ENCODE results near the gene TEP1. TPM values are rescaled to one million over a fixed set of nuclear protein-coding genes. Genes with fewer than 3 reads are reported as not detected.

TEP1 gene
- total and polyA plus RNA-seq, 2 of the 13 experiments (the other 11 are each of a cell fraction or from before 2014, with no cell fraction given): 11.0 to 12.8 TPM

DNA sequence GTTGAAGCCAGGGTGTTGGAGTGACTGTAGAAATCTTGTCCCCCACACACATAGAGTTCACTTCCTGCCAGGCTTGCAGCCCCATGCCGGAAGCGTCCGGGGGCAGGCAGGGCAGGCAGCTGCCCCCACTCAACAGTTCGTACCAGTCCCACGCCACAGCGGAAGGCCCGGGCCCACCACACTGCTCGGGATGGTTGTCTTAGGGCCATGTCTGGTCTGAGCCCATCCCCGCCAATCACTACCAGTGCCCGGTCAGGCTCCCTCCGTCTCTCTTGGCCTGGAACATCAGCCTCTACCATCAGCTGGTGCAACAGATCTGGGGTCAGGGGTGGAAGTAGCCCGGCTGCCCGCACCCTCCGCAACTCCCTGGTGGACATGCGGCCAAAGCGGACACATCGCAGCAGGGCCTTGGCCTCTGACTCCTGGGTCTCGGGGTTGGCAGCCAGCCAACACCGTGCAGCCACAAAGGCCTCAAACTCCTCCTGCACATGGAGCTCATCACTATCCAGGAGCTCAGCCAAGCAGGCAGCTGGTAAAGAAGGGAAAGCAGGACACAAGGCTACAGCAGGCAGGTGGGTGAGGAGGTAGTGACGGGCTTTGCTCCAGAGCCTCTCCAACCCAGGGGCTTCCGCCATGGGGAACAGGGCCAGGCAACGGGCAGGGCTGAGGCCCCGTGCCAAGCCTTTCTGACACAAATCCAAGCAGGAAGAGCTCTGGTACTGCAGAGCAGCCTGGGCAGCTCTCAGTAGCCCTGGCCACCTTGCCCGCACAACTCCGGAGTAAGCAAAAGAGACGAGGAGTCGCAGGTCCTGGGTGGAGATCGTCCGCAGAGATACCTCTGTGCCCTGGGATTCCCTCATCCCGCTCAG lies 16.7 kb upstream of the TEP1 start (continued):
- TF ChIP-seq, protein P1, sequence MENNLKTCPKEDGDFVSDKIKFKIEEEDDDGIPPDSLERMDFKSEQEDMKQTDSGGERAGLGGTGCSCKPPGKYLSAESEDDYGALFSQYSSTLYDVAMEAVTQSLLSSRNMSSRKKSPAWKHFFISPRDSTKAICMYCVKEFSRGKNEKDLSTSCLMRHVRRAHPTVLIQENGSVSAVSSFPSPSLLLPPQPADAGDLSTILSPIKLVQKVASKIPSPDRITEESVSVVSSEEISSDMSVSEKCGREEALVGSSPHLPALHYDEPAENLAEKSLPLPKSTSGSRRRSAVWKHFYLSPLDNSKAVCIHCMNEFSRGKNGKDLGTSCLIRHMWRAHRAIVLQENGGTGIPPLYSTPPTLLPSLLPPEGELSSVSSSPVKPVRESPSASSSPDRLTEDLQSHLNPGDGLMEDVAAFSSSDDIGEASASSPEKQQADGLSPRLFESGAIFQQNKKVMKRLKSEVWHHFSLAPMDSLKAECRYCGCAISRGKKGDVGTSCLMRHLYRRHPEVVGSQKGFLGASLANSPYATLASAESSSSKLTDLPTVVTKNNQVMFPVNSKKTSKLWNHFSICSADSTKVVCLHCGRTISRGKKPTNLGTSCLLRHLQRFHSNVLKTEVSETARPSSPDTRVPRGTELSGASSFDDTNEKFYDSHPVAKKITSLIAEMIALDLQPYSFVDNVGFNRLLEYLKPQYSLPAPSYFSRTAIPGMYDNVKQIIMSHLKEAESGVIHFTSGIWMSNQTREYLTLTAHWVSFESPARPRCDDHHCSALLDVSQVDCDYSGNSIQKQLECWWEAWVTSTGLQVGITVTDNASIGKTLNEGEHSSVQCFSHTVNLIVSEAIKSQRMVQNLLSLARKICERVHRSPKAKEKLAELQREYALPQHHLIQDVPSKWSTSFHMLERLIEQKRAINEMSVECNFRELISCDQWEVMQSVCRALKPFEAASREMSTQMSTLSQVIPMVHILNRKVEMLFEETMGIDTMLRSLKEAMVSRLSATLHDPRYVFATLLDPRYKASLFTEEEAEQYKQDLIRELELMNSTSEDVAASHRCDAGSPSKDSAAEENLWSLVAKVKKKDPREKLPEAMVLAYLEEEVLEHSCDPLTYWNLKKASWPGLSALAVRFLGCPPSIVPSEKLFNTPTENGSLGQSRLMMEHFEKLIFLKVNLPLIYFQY (CRISPR knock-in tag; IDR thresholded peaks at IDR 0.05; ENCODE audit: borderline replicate concordance): no peak
- TF ChIP-seq NFATC3 (CRISPR knock-in tag; IDR thresholded peaks at IDR 0.05): no peak
- TF ChIP-seq HNRNPUL1 (IDR thresholded peaks at IDR 0.05; ENCODE audit: low read depth, low read length): no peak
- TF ChIP-seq ZNF557 (CRISPR knock-in tag; IDR thresholded peaks at IDR 0.05): no peak
- TF ChIP-seq, protein P2, sequence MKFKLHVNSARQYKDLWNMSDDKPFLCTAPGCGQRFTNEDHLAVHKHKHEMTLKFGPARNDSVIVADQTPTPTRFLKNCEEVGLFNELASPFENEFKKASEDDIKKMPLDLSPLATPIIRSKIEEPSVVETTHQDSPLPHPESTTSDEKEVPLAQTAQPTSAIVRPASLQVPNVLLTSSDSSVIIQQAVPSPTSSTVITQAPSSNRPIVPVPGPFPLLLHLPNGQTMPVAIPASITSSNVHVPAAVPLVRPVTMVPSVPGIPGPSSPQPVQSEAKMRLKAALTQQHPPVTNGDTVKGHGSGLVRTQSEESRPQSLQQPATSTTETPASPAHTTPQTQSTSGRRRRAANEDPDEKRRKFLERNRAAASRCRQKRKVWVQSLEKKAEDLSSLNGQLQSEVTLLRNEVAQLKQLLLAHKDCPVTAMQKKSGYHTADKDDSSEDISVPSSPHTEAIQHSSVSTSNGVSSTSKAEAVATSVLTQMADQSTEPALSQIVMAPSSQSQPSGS (CRISPR knock-in tag; IDR thresholded peaks at IDR 0.05): peak; percentile 42; the same call in 1 of the 2 replicates
- no peak for TF ChIP-seq ESRRA (CRISPR knock-in tag; IDR thresholded peaks at IDR 0.05; ENCODE audit: low read depth)
- TF ChIP-seq ZFY (CRISPR knock-in tag; IDR thresholded peaks at IDR 0.05): peak; percentile 62; the same call in 1 of the 2 replicates
- TF ChIP-seq ZBTB38 (CRISPR knock-in tag; IDR thresholded peaks at IDR 0.05): peak; percentile 59; the same call in 1 of the 2 replicates
- no peak for TF ChIP-seq MED13 (CRISPR knock-in tag; IDR thresholded peaks at IDR 0.05)
- TF ChIP-seq ZNF205 (CRISPR knock-in tag; IDR thresholded peaks at IDR 0.05): no peak
- TF ChIP-seq, protein P3, sequence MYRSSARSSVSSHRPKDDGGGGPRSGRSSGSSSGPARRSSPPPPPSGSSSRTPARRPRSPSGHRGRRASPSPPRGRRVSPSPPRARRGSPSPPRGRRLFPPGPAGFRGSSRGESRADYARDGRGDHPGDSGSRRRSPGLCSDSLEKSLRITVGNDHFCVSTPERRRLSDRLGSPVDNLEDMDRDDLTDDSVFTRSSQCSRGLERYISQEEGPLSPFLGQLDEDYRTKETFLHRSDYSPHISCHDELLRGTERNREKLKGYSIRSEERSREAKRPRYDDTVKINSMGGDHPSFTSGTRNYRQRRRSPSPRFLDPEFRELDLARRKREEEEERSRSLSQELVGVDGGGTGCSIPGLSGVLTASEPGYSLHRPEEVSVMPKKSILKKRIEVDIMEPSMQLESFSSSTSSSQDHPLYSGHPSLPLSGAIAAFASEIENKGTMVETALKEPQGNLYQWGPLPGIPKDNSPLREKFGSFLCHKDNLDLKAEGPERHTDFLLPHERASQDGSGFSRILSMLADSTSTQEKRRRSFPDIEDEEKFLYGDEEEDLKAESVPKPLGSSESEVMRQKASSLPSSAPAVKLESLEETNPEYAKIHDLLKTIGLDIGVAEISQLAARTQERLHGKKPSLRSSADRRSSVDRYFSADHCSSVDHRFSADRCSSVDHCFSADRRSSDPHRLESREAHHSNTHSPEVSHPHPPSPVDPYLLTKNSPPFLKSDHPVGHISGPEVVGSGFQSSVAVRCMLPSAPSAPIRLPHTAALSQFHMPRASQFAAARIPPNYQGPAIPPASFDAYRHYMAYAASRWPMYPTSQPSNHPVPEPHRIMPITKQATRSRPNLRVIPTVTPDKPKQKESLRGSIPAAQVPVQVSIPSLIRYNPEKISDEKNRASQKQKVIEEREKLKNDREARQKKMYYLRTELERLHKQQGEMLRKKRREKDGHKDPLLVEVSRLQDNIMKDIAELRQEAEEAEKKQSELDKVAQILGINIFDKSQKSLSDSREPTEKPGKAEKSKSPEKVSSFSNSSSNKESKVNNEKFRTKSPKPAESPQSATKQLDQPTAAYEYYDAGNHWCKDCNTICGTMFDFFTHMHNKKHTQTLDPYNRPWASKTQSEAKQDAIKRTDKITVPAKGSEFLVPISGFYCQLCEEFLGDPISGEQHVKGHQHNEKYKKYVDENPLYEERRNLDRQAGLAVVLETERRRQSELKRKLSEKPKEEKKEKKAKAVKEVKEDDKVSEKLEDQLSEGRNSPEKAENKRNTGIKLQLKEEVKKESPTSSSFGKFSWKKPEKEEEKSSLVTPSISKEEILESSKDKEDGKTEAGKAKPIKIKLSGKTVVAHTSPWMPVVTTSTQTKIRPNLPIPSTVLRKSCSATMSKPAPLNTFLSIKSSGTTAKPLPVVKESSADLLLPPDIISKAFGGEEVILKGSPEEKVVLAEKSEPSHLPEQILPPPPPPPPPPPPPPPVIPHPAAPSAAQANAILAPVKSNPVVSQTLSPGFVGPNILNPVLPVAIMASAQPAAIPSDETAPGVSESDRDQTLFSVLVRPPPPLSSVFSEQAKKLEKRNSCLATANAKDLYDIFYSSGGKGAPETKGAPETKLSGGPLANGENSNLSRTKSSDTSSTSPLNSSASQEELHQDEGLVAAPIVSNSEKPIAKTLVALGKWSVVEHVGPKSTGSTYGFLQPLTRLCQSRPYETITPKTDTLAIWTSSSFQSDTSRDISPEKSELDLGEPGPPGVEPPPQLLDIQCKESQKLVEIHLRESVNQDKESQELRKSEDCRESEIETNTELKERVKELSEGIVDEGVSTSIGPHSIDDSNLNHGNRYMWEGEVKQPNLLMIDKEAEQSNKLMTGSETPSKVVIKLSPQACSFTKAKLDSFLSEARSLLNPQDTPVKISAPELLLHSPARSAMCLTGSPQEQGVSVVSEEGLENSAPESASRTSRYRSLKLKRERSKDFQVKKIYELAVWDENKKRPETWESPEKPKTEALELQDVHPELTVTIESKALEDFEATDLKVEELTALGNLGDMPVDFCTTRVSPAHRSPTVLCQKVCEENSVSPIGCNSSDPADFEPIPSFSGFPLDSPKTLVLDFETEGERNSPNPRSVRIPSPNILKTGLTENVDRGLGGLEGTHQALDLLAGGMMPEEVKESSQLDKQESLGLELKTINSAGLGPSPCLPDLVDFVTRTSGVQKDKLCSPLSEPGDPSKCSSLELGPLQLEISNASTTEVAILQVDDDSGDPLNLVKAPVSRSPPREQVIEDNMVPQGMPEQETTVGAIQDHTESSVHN (CRISPR knock-in tag; IDR thresholded peaks at IDR 0.05): 0 out of 2 replicates have a peak, but pooled peaks have one; percentile 30
- TF ChIP-seq ISX (CRISPR knock-in tag; conservative IDR thresholded peaks at IDR 0.05): no peak
- peak; percentile 71; the same call in 1 of the 2 replicates for TF ChIP-seq ZNF614 (CRISPR knock-in tag; IDR thresholded peaks at IDR 0.05; ENCODE audit: borderline replicate concordance)
- no peak for TF ChIP-seq DPF2 (CRISPR knock-in tag; IDR thresholded peaks at IDR 0.05; ENCODE audit: borderline replicate concordance, low read depth)
- no peak for TF ChIP-seq HOXA5 (CRISPR knock-in tag; IDR thresholded peaks at IDR 0.05)
- 0 out of 2 replicates have a peak, but pooled peaks have one; percentile 20 for TF ChIP-seq ZNF644 (CRISPR knock-in tag; IDR thresholded peaks at IDR 0.05; ENCODE audit: low read depth)
